Measurements from ENCODE around the gene DNAI4. TPM values are rescaled to one million over a fixed set of nuclear protein-coding genes. Genes with fewer than 3 reads are reported as not detected.
"Not testable (repeated sequence)": the region's sequence is repeated elsewhere in the genome, so short reads cannot be mapped to it uniquely, and the experiment has no call there.

DNAI4 gene
- polyA plus RNA-seq, 1 donor (not counting 4 experiments of a cell fraction or from before 2014, with no cell fraction given), result 4.1 TPM

DNA sequence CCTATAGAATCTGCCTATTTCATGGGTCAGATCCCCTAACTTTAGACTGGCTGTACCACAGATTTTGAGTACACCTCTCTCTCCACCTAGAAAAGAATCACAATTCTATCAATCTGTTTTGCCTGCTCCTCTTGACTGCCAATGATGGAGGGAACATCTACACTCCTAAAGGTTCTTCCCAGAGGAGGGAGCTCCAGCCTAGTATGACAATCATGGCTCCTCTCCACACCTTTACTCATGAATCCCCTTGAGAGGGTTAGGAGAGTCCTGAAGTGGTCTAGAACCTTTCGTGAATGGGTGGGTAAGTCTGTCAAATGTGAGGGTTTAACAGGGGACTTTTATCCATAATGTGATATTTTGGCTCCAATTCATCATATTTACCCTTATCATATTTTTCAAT lies 48.0 kb downstream of the DNAI4 start:
- TF ChIP-seq CTCF (optimal IDR thresholded peaks at IDR 0.05 in 1 of 3, IDR thresholded peaks at IDR 0.05 in 1 of 3, conservative IDR thresholded peaks at IDR 0.05 in 1 of 3; ENCODE audit: extremely low read depth in 1 of 3, insufficient read depth in 2 of 3, low read length in 3 of 3), result peak in 1 of 3 experiments; percentile 20
- no peak for TF ChIP-seq EZH2 (IDR thresholded peaks at IDR 0.05; ENCODE audit: low read length)
- no peak overlapping the region for H3K4me3 ChIP-seq (ENCODE audit: control insufficient read depth in 2 of 3, extremely low read depth in 1 of 3, insufficient read depth in 2 of 3, low read depth in 1 of 3, low read length in 3 of 3)
- no peak overlapping the region for H3K9ac ChIP-seq (ENCODE audit: control insufficient read depth, extremely low read depth, insufficient read depth, low read length)
- no peaks in the 10 kb centered on the region for H3K79me2 ChIP-seq (ENCODE audit: control insufficient read depth, insufficient read depth, low read length)
- H3K36me3 ChIP-seq (ENCODE audit: control insufficient read depth in 2 of 2, extremely low read depth in 1 of 2, insufficient read depth in 2 of 2, low read length in 2 of 2), result no peaks in the 10 kb centered on the region
- no peaks in the 10 kb centered on the region for H3K27me3 ChIP-seq (ENCODE audit: control insufficient read depth, extremely low read depth, insufficient read depth, low read length)
- no peaks in the 10 kb centered on the region for H4K20me1 ChIP-seq (ENCODE audit: control insufficient read depth, extremely low read depth, insufficient read depth, low read length)
- H3K27ac ChIP-seq (ENCODE audit: control insufficient read depth, insufficient read depth, low read length), result no peak overlapping the region
- no peaks in the 10 kb centered on the region for H3K4me1 ChIP-seq (ENCODE audit: control insufficient read depth, extremely low read depth, insufficient read depth, low read length)
- FAIRE-seq (no peak), DNase-seq (ENCODE audit: low read depth, low spot score) (no peak)
- no peak overlapping the region for H2AFZ ChIP-seq (ENCODE audit: control insufficient read depth, low read length)
- no peak overlapping the region for H3K4me2 ChIP-seq (ENCODE audit: control insufficient read depth, extremely low read depth, insufficient read depth, low read depth, low read length)
- H3K9me1 ChIP-seq (ENCODE audit: control insufficient read depth, extremely low read depth, insufficient read depth, low read length), result no peaks in the 10 kb centered on the region
- dilution Hi-C loops (cut with MboI; ENCODE audit: extremely low pct_ligation_motif_present, low sequenced_read_pairs), result no loop called here
- H3K9me3 ChIP-seq (ENCODE audit: control insufficient read depth, low read depth, low read length), result no peaks in the 10 kb centered on the region

DNA sequence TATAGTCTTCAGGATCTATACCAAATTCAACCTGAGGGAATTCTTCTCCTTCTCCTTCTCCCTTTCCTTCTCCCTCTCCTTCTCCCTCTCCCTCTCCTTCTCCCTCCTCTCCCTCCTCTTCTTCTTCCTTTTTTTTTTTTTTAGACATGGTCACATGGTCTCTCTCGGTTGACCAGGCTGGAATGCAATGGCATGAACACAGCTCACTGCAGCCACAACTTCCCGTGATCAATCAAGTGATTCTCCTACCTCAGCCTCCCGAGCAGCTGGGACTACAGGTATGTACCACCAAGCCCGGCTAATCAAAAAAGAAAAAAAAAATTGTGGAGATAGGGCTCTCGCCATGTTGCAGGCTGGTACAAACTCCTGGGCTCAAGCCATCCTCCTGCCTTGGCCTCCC lies 51.5 kb downstream of the DNAI4 start:
- H3K4me2 ChIP-seq (ENCODE audit: control insufficient read depth, extremely low read depth, insufficient read depth, low read depth, low read length), result no peak overlapping the region
- no peak for FAIRE-seq
- DNase-seq (ENCODE audit: low read depth, low spot score), result no peak

GRCh38 chr1:66872024-66872423 lies 52.6 kb downstream of the DNAI4 start:
- H3K9ac ChIP-seq (ENCODE audit: control insufficient read depth, extremely low read depth, insufficient read depth, low read length); H3K9me3 ChIP-seq (ENCODE audit: control insufficient read depth, low read depth, low read length); DNase-seq (ENCODE audit: low read depth, low spot score); H3K9me1 ChIP-seq (ENCODE audit: control insufficient read depth, extremely low read depth, insufficient read depth, low read length); H4K20me1 ChIP-seq (ENCODE audit: control insufficient read depth, extremely low read depth, insufficient read depth, low read length); H3K4me1 ChIP-seq (ENCODE audit: control insufficient read depth, extremely low read depth, insufficient read depth, low read length); H2AFZ ChIP-seq (ENCODE audit: control insufficient read depth, low read length); dilution Hi-C loops (cut with MboI; ENCODE audit: extremely low pct_ligation_motif_present, low sequenced_read_pairs); H3K4me2 ChIP-seq (ENCODE audit: control insufficient read depth, extremely low read depth, insufficient read depth, low read depth, low read length); H3K27ac ChIP-seq (ENCODE audit: control insufficient read depth, insufficient read depth, low read length); H3K4me3 ChIP-seq (ENCODE audit: control insufficient read depth in 2 of 3, extremely low read depth in 1 of 3, insufficient read depth in 2 of 3, low read depth in 1 of 3, low read length in 3 of 3); H3K27me3 ChIP-seq (ENCODE audit: control insufficient read depth, extremely low read depth, insufficient read depth, low read length); H3K36me3 ChIP-seq (ENCODE audit: control insufficient read depth in 2 of 2, extremely low read depth in 1 of 2, insufficient read depth in 2 of 2, low read length in 2 of 2); FAIRE-seq; H3K79me2 ChIP-seq (ENCODE audit: control insufficient read depth, insufficient read depth, low read length): not testable (repeated sequence)

More for the DNA sequence above, 51.5 kb downstream of the DNAI4 start:
- no peak overlapping the region for H3K9ac ChIP-seq (ENCODE audit: control insufficient read depth, extremely low read depth, insufficient read depth, low read length)
- H3K79me2 ChIP-seq (ENCODE audit: control insufficient read depth, insufficient read depth, low read length), result no peaks in the 10 kb centered on the region
- no peaks in the 10 kb centered on the region for H3K4me1 ChIP-seq (ENCODE audit: control insufficient read depth, extremely low read depth, insufficient read depth, low read length)
- no peak for TF ChIP-seq CTCF (optimal IDR thresholded peaks at IDR 0.05 in 1 of 3, IDR thresholded peaks at IDR 0.05 in 1 of 3, conservative IDR thresholded peaks at IDR 0.05 in 1 of 3; ENCODE audit: extremely low read depth in 1 of 3, insufficient read depth in 2 of 3, low read length in 3 of 3)
- TF ChIP-seq EZH2 (IDR thresholded peaks at IDR 0.05; ENCODE audit: low read length), result no peak
- no peak overlapping the region for H3K4me3 ChIP-seq (ENCODE audit: control insufficient read depth in 2 of 3, extremely low read depth in 1 of 3, insufficient read depth in 2 of 3, low read depth in 1 of 3, low read length in 3 of 3)
- H3K27ac ChIP-seq (ENCODE audit: control insufficient read depth, insufficient read depth, low read length), result no peak overlapping the region
- no peak overlapping the region for H2AFZ ChIP-seq (ENCODE audit: control insufficient read depth, low read length)
- no peaks in the 10 kb centered on the region for H4K20me1 ChIP-seq (ENCODE audit: control insufficient read depth, extremely low read depth, insufficient read depth, low read length)
- H3K36me3 ChIP-seq (ENCODE audit: control insufficient read depth in 2 of 2, extremely low read depth in 1 of 2, insufficient read depth in 2 of 2, low read length in 2 of 2), result no peaks in the 10 kb centered on the region
- no peaks in the 10 kb centered on the region for H3K27me3 ChIP-seq (ENCODE audit: control insufficient read depth, extremely low read depth, insufficient read depth, low read length)
- H3K9me1 ChIP-seq (ENCODE audit: control insufficient read depth, extremely low read depth, insufficient read depth, low read length), result no peaks in the 10 kb centered on the region
- H3K9me3 ChIP-seq (ENCODE audit: control insufficient read depth, low read depth, low read length), result no peaks in the 10 kb centered on the region
- dilution Hi-C loops (cut with MboI; ENCODE audit: extremely low pct_ligation_motif_present, low sequenced_read_pairs), result no loop called here
